Fibroblast of skin of back (primary cell): ENCODE results near the gene RGL1.

Experiments
- DNase-seq: peaks from one replicate; pipeline ENCODE4 v3.0.0-alpha.2; 2013

Gene RGL1

GRCh38 chr1:183920651-183921050 lies 115.7 kb downstream of the RGL1 start:
- no peak for DNase-seq

DNA sequence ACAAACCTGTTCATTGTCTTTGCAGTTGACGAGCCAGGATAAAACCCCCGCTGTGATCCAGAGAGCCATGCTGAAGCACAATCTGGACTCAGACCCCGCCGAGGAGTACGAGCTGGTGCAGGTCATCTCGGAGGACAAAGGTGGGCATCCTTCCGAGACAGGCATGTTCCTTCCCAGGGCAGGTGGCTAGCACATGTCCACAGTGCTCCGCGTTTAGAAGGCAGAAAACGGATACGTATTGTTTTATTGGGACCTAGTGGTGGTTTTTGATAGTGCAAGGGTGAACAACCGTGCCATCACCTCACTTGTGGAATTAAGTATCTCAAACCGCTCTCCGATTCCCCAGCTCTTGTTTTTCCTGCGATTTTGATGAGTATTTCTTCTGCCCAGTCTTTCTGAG lies 117.3 kb downstream of the RGL1 start:
- no peak for DNase-seq

GRCh38 chr1:183925947-183926346 lies 121.0 kb downstream of the RGL1 start:
- no peak for DNase-seq

GRCh38 chr1:183926983-183927382 lies 122.1 kb downstream of the RGL1 start:
- DNase-seq = peak; percentile 61

GRCh38 chr1:183931646-183932271 lies 126.8 kb downstream of the RGL1 start:
- DNase-seq = no peak

GRCh38 chr1:183932412-183932811 lies 127.5 kb downstream of the RGL1 start:
- peak; percentile 66 for DNase-seq

GRCh38 chr1:183933528-183934179 lies 128.7 kb downstream of the RGL1 start:
- no peak for DNase-seq

- DNase-seq = no peak
Observed at GRCh38 chr1:183934314-183934713, 129.4 kb downstream of the RGL1 start.

- DNase-seq = no peak
Observed at GRCh38 chr1:183936009-183936408, 131.1 kb downstream of the RGL1 start.

DNA sequence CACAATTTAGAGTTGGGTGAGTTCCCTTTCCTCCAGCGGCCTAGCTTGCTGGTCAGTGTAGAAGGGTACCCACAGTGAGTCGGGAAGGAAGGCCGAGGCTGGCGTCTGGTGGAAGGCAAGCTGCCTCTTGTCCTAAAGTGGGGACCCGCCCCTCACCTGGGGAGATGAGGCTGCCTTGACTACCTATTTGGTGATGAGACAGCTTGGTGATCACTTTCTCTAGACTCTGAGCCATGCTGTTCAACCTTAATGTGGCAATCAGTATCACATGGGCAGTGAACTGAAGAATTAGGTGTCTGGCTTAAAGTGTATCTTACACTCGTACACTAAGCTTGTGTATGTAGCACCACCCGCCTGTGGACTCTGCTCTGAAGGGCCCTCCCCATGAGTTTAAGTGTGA lies 131.9 kb downstream of the RGL1 start:
- DNase-seq = no peak

- DNase-seq = no peak
Observed at GRCh38 chr1:183937611-183938010, 132.7 kb downstream of the RGL1 start.

GRCh38 chr1:183941001-183941400 lies 136.1 kb downstream of the RGL1 start:
- no peak for DNase-seq

DNA sequence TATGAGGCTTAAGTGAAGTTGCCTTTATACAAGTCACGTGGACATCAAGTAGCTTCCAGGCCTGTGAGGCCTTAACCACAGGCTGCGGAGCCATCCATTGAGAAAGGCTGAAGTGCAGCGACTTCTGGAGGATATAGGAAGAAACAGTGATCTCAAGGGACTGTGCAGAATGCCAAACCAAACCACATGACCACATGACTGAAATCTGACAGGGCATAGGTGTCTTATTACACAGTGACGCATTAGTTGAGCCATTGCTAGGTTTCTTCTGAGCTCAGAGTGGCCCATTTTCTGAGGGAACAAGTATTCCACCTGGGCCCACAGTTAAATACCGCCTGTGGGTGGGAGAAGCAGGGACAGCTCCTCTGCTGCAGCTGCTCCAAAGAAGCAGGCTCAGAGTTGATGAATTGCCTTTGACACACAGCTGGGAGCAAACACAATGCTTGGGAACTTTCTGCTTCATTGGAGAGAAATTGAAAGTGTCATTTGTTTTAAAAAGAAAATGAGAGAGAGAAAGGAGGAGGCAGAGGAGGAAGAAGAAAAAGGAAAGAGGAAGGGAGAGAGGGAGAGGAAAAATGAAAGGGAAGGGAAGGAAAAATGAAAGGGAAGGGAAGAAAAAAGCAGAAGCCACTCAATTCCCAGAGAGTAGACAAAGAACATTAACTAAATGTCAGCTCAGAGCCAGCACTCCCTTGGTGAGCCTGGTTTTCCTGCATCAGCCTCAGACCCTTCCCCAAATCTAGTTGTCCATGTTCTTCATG lies 138.2 kb downstream of the RGL1 start:
- peak; percentile 96 for DNase-seq

DNA sequence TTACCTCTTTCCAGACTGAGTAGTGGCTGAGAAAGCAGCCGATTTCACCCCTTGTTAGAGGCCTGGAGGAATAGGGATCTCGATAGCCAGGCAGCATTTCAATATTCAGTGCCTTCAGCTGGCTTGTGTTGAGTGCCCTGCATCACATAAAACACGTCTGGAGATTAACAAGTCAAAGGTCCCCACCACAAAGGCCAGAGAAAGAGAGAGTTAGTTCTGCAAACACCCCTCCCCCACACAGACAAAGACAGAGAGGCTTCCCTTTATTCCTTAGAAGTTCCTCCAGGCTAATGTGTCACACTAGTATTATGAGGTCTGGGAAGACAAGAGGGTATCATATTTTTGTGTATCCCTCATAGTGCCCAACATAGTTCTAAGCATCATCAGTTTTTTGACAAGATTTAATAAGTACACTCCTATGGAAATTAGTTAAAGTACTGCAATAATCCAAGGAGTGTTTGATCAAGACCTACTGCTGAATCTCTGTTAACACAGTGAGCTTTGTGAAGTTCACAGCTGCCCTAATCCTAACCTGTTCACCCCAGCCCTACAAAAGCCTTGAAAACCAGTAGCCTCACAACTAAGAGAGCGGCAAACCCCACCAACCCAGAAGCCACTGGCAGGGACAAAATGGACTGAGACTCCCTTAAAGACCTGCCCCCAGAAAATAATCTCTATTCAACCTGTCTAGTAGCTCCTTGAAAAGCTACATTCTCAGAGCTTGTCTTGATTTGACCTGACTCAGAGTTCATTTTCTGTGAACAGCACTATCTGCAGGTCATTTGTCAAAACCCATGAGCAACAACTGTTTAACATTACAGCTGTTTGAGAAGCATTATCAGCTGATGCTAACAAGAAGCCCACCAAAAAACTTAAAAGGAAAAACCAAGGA lies 140.8 kb downstream of the RGL1 start:
- no peak for DNase-seq

DNA sequence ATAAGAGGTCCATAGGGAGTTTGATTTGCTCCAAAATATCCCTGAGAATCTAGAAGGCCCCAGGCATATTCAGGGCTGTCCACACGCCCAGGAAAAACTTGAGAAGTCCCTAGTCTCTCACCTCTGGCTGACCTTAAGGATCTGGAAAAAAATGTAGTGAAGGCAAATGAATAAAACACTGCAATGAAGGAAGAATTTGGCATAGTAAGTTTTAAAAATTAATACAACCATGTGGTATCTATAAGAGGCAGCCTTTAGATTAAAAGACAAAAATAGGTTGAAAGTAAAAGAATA lies 141.3 kb downstream of the RGL1 start:
- no peak for DNase-seq

DNA sequence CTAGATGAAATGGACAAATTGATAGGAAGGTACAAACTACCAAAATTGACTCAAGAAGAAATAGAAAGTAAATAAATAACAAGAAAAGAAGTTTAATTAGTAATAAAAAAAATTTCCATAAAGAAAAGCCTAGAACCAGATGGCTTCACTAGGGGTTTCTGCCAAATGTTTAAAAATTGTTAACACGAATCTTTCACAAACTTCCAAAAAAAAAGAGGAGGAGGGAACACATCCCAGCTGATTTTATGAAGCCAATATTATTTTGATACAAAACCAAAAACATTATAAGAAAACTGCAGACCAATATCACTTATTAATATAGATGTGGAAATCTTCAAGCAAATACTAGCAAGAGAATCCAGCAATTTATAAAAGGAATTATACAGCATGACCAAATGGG lies 143.1 kb downstream of the RGL1 start:
- no peak for DNase-seq

- no peak for DNase-seq
Observed at GRCh38 chr1:183952101-183952500, 147.2 kb downstream of the RGL1 start.

- DNase-seq = no peak
Observed at GRCh38 chr1:183953031-183953430, 148.1 kb downstream of the RGL1 start.

- no peak for DNase-seq
Observed at GRCh38 chr1:183954496-183954895, 149.6 kb downstream of the RGL1 start.

GRCh38 chr1:183956559-183957188 lies 151.8 kb downstream of the RGL1 start:
- DNase-seq = peak; percentile 89

DNA sequence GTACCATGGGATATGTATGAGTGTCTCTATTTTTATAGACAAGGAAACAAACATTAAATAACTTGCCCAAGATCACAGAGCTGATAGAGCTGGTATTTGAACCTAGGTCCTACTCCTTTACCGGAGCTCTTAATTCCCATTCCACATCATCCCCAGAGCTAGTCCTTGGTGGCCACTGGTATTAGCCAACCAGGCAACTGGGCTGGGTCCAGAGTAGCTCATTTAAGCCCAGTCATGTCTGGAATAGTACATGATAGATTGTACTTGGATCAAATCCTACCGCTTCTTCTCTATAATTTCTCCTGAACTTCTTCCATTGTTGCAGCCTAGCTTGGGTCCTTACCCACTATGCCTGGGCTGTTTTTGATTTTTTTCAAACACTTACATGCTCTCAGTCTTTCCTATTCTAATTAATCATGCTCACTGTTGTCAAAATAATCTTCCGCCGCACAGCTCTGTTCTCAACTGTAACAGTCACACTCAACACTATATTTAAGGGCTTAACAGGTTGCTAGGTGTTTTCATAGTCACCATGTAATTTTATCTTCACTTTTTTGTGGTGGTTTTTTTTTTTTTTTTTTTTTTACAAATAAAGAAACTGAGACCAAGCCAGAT lies 152.4 kb downstream of the RGL1 start:
- DNase-seq = no peak

GRCh38 chr1:183958958-183959357 lies 154.0 kb downstream of the RGL1 start:
- no peak for DNase-seq
